CD14-positive monocyte (primary cell): ENCODE data around the gene KCNRG. TPM values are rescaled to one million over a fixed set of nuclear protein-coding genes. Genes with fewer than 3 reads are reported as not detected.
"Not testable (repeated sequence)": the region's sequence is repeated elsewhere in the genome, so short reads cannot be mapped to it uniquely, and the experiment has no call there.

Experiments used
- DNase-seq, 3 donors: peaks; one replicate each; pipeline ENCODE4 v3.0.0-alpha.2; 2011 to 2022
- H2AFZ ChIP-seq: 2 replicates; pipeline ENCODE4 v1.6.0; 2012; ENCODE audit warnings: mild to moderate bottlenecking, low read depth, low read length, inconsistent platforms; ENCODE audit not compliant: insufficient read depth, poor library complexity, severe bottlenecking
- H3K27ac ChIP-seq, 2 donors: 1 replicate in 1 of 2; 2 replicates in 1 of 2; pipeline ENCODE4 v1.5.1; 2012 to 2013; ENCODE audit warnings: low read length in 2 of 2, control low read depth in 1 of 2, inconsistent platforms in 1 of 2, low read depth in 1 of 2, mild to moderate bottlenecking in 1 of 2
- H3K27me3 ChIP-seq, 2 donors: one replicate each; pipeline versions ENCODE4 v1.6.0 to v1.6.1; 2011 to 2013; ENCODE audit warnings: low read length in 2 of 2; ENCODE audit not compliant: control insufficient read depth in 2 of 2, insufficient read depth in 2 of 2
- H3K36me3 ChIP-seq, 2 donors: replicated peaks in 1 of 2; 1 replicate in 1 of 2; 2 replicates in 1 of 2; pipeline versions ENCODE4 v1.5.1 to v1.6.1; 2012 to 2013; ENCODE audit warnings: low read length in 2 of 2, control low read depth in 1 of 2, inconsistent platforms in 1 of 2, mild to moderate bottlenecking in 1 of 2; ENCODE audit not compliant: insufficient read depth in 2 of 2, control insufficient read depth in 1 of 2
- H3K4me1 ChIP-seq, 2 donors: 1 replicate in 1 of 2; 2 replicates in 1 of 2; pipeline versions ENCODE4 v1.5.1 to v1.6.1; 2012 to 2013; ENCODE audit warnings: low read length in 2 of 2, control low read depth in 1 of 2, inconsistent platforms in 1 of 2, mild to moderate bottlenecking in 1 of 2, moderate library complexity in 1 of 2; ENCODE audit not compliant: insufficient read depth in 2 of 2, control insufficient read depth in 1 of 2
- H3K4me2 ChIP-seq: replicated peaks from 2 replicates; pipeline ENCODE3; 2012; ENCODE audit warnings: low read length, moderate library complexity, mild to moderate bottlenecking; ENCODE audit not compliant: poor library complexity, severe bottlenecking; ENCODE audit errors: extremely low read depth
- H3K4me3 ChIP-seq, 3 experiments: fragments of 200-600 bp in 1 of 3; sonication (generic) in 1 of 3; replicated peaks in 1 of 3; 1 replicate in 2 of 3; 2 replicates in 1 of 3; pipeline ENCODE4 v1.5.1; 2011 to 2013; ENCODE audit warnings: low read length in 3 of 3, mild to moderate bottlenecking in 3 of 3, control low read depth in 2 of 3, low read depth in 2 of 3, inconsistent platforms in 1 of 3, moderate library complexity in 1 of 3
- H3K79me2 ChIP-seq: 2 replicates; pipeline ENCODE4 v1.6.0; 2012; ENCODE audit warnings: mild to moderate bottlenecking, control low read depth, inconsistent platforms, low read length, moderate library complexity; ENCODE audit not compliant: insufficient read depth
- H3K9ac ChIP-seq: 2 replicates; pipeline ENCODE4 v1.6.0; 2017; ENCODE audit warnings: low read length, mild to moderate bottlenecking; ENCODE audit not compliant: insufficient read depth, poor library complexity, severe bottlenecking
- H3K9me3 ChIP-seq, 2 donors: replicated peaks in 1 of 2; 1 replicate in 1 of 2; 2 replicates in 1 of 2; pipeline versions ENCODE4 v1.5.1 to v1.6.1; 2012 to 2013; ENCODE audit warnings: low read length in 2 of 2, control low read depth in 1 of 2; ENCODE audit not compliant: control insufficient read depth in 1 of 2, insufficient read depth in 1 of 2
- H4K20me1 ChIP-seq: 2 replicates; pipeline ENCODE4 v1.6.0; 2012; ENCODE audit warnings: mild to moderate bottlenecking, low read length, control low read depth, moderate library complexity; ENCODE audit not compliant: insufficient read depth
- H3K27ac Mint-ChIP-seq, 7 donors: one replicate each; pipeline ENCODE4 v1.8.0; 2020; ENCODE audit warnings: mild to moderate bottlenecking in 7 of 7, mixed read lengths in 7 of 7, moderate library complexity in 6 of 7, inconsistent platforms in 2 of 7
- H3K27me3 Mint-ChIP-seq, 3 donors: one replicate each; pipeline ENCODE4 v1.8.0; 2021 to 2022; ENCODE audit warnings: low read depth in 3 of 3, mild to moderate bottlenecking in 3 of 3, mixed read lengths in 3 of 3, moderate library complexity in 3 of 3, inconsistent platforms in 1 of 3
- H3K36me3 Mint-ChIP-seq, 2 donors: one replicate each; pipeline ENCODE4 v1.8.0; 2020; ENCODE audit warnings: mixed read lengths in 2 of 2, inconsistent platforms in 1 of 2, mild to moderate bottlenecking in 1 of 2
- H3K4me1 Mint-ChIP-seq: one replicate; pipeline ENCODE4 v1.8.0; 2020; ENCODE audit warnings: mild to moderate bottlenecking, mixed read lengths
- H3K4me3 Mint-ChIP-seq, 2 donors: one replicate each; pipeline ENCODE4 v1.8.0; 2020; ENCODE audit warnings: mild to moderate bottlenecking in 2 of 2, mixed read lengths in 2 of 2, moderate library complexity in 1 of 2
- H3K9me3 Mint-ChIP-seq, 7 donors: one replicate each; pipeline ENCODE4 v1.8.0; 2020 to 2022; ENCODE audit warnings: mixed read lengths in 7 of 7, mild to moderate bottlenecking in 6 of 7, moderate library complexity in 6 of 7, inconsistent platforms in 2 of 7
- WGBS: methylation state at CpG from one replicate; pipeline ENCODE4 v1.1.5; 2013; ENCODE audit warnings: missing lambda C conversion rate; ENCODE audit not compliant: insufficient coverage; 5-methylcytosine and 5-hydroxymethylcytosine counted together
- intact Hi-C, 2 donors: fragments of 100-400 bp; cut with micrococcal nuclease; formaldehyde crosslinking; loops; one replicate each; pipeline versions ENCODE4 v1.15.0 to v1.15.1; 2023
- polyA plus RNA-seq, 3 donors: library from polyadenylated mRNA; depleted of rRNA in 1 of 3; unstranded in 2 of 3; stranded (reverse) in 1 of 3; fragments of 300-500 nt in 2 of 3; fragments of >200 nt in 1 of 3; fragmentation: Illumina TruSeq in 2 of 3; gene quantifications; 1 replicate in 2 of 3; 2 replicates in 1 of 3; pipeline ENCODE4 v1.2.3, GENCODE V29; 2012 to 2021
- TF ChIP-seq, protein P1 (sequence below): fragments of 200-600 bp; IDR thresholded peaks from one replicate; pipeline ENCODE4 v1.8.0; 2022; ENCODE audit warnings: antibody characterized with exemption, mild to moderate bottlenecking

Gene KCNRG
- polyA plus RNA-seq, 3 donors = 0.15 to 0.29 TPM; not detected in 1

DNA sequence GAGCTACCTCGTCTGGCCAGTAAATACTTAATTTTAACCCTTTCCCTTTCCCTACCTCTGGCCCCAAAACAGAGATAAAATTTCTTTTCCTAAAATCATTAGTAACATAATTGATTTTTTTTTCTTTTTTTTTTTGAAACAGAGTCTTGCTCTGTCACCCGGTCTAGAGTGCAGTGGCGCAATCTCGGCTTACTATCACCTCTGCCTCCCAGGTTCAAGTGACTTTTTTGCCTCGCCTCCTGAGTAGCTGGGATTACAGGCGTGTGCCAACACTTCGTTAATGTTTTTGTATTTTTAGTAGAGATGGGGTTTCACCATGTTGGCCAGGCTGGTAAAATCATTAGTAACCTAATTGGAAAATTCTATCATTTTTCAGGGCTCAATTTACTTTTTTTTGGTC is 28.8 kb upstream of the KCNRG start:
- H3K4me3 Mint-ChIP-seq = no peak overlapping the region
- H3K4me1 Mint-ChIP-seq = no peaks in the 10 kb centered on the region
- Histone ChIP-seq H3K9me3 (no peaks in the 10 kb centered on the region), H3K79me2 (no peaks in the 10 kb centered on the region), H3K27ac (no peak overlapping the region), H4K20me1 (no peaks in the 10 kb centered on the region), H2AFZ (no peak overlapping the region), H3K4me1 (no peaks in the 10 kb centered on the region), H3K36me3 (peaks cover 40 to 86% of the 10 kb centered on the region in 2 donors), H3K4me3 (no peak overlapping the region), H3K4me2 (no peak overlapping the region), H3K9ac (no peak overlapping the region), H3K27me3 (no peaks in the 10 kb centered on the region)
- intact Hi-C loops = no loop called here
- DNase-seq = no peak
- peak overlapping the region in 1 of 7 donors; percentile 53 for H3K27ac Mint-ChIP-seq
- H3K36me3 Mint-ChIP-seq = peaks cover 68 to 83% of the 10 kb centered on the region in 2 donors
- WGBS = no CpG with 5 or more reads among the region's 7 CpGs
- peaks cover 0 to 3% (median 0%) of the 10 kb centered on the region in 3 donors for H3K27me3 Mint-ChIP-seq
- peaks cover 0 to 2% (median 0%) of the 10 kb centered on the region in 7 donors for H3K9me3 Mint-ChIP-seq
- TF ChIP-seq, protein P1, sequence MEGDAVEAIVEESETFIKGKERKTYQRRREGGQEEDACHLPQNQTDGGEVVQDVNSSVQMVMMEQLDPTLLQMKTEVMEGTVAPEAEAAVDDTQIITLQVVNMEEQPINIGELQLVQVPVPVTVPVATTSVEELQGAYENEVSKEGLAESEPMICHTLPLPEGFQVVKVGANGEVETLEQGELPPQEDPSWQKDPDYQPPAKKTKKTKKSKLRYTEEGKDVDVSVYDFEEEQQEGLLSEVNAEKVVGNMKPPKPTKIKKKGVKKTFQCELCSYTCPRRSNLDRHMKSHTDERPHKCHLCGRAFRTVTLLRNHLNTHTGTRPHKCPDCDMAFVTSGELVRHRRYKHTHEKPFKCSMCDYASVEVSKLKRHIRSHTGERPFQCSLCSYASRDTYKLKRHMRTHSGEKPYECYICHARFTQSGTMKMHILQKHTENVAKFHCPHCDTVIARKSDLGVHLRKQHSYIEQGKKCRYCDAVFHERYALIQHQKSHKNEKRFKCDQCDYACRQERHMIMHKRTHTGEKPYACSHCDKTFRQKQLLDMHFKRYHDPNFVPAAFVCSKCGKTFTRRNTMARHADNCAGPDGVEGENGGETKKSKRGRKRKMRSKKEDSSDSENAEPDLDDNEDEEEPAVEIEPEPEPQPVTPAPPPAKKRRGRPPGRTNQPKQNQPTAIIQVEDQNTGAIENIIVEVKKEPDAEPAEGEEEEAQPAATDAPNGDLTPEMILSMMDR = no peak

DNA sequence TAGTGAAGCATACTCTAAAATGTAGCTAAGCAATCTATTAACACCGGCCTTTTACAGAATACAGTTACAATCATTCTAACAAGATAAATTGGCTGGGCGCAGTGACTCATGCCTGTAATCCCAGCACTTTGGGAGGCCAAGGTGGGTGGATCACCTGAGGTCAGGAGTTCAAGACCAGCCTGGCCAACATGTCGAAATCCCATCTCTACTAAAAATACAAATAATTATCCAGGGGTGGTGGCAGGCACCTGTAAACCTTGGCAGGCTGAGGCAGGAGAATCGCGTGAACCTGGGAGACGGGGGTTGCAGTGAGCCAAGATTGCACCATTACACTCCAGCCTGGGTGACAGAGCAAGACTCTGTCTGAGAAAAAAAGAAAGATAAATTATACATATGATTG is 24.6 kb upstream of the KCNRG start:
- H3K4me1 ChIP-seq, H3K27me3 Mint-ChIP-seq, H3K27ac ChIP-seq, H3K4me3 ChIP-seq, H4K20me1 ChIP-seq, H3K27ac Mint-ChIP-seq, H3K4me2 ChIP-seq, H3K9me3 ChIP-seq, H3K27me3 ChIP-seq, H3K79me2 ChIP-seq, DNase-seq, H3K9ac ChIP-seq, H3K4me1 Mint-ChIP-seq, H2AFZ ChIP-seq, H3K4me3 Mint-ChIP-seq, H3K9me3 Mint-ChIP-seq: not testable (repeated sequence)
- 100% methylated on average over 4 of the region's 6 CpGs for WGBS
- H3K36me3 Mint-ChIP-seq = peaks cover 62 to 64% of the 10 kb centered on the region in 2 donors
- intact Hi-C loops = loop anchor here (10.0 kb wide), 5 partner anchors 134 to 824 kb away; no protein-coding TSS in a partner anchor
- peaks cover 33 to 79% of the 10 kb centered on the region in 2 donors for H3K36me3 ChIP-seq
